Keratinocyte (primary cell): ENCODE data around the gene ABCA7.

ENCODE experiments used
- EZH2 ChIP-seq: IDR thresholded peaks from one replicate; pipeline ENCODE4 v1.6.1; 2012; ENCODE audit warnings: inconsistent platforms, mild to moderate bottlenecking, low read length, moderate library complexity
- TF ChIP-seq, protein P1 (sequence below), 3 experiments: IDR thresholded peaks in 1 of 3; conservative IDR thresholded peaks in 1 of 3; optimal IDR thresholded peaks in 1 of 3; 2 replicates in 2 of 3; 3 replicates in 1 of 3; pipeline versions ENCODE3 to v1.5.1; 2011; ENCODE audit warnings: low read length in 3 of 3, mild to moderate bottlenecking in 3 of 3, moderate library complexity in 2 of 3, control low read depth in 1 of 3, inconsistent platforms in 1 of 3; ENCODE audit not compliant: insufficient read depth in 2 of 3; ENCODE audit errors: extremely low read depth in 1 of 3

GRCh38 chr19:1112268-1113029 is 72.5 kb downstream of the ABCA7 start:
- TF ChIP-seq, protein P1, sequence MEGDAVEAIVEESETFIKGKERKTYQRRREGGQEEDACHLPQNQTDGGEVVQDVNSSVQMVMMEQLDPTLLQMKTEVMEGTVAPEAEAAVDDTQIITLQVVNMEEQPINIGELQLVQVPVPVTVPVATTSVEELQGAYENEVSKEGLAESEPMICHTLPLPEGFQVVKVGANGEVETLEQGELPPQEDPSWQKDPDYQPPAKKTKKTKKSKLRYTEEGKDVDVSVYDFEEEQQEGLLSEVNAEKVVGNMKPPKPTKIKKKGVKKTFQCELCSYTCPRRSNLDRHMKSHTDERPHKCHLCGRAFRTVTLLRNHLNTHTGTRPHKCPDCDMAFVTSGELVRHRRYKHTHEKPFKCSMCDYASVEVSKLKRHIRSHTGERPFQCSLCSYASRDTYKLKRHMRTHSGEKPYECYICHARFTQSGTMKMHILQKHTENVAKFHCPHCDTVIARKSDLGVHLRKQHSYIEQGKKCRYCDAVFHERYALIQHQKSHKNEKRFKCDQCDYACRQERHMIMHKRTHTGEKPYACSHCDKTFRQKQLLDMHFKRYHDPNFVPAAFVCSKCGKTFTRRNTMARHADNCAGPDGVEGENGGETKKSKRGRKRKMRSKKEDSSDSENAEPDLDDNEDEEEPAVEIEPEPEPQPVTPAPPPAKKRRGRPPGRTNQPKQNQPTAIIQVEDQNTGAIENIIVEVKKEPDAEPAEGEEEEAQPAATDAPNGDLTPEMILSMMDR (optimal IDR thresholded peaks at IDR 0.05 in 1 of 3, IDR thresholded peaks at IDR 0.05 in 1 of 3, conservative IDR thresholded peaks at IDR 0.05 in 1 of 3; ENCODE audit: extremely low read depth in 1 of 3, insufficient read depth in 2 of 3, low read length in 3 of 3): no peak
- TF ChIP-seq EZH2: no peak
